Neural crest cell (in vitro differentiated cells): Measurements from ENCODE around the gene KCNIP4. TPM values are rescaled to one million over a fixed set of nuclear protein-coding genes. Genes with fewer than 3 reads are reported as not detected.

ENCODE experiments used
- DNase-seq: peaks from one replicate; pipeline ENCODE4 v3.0.0; 2021; ENCODE audit warnings: low read depth, mixed read lengths, low spot score
- H3K27ac Mint-ChIP-seq: one replicate; pipeline ENCODE4 v1.8.0; 2021; ENCODE audit warnings: mild to moderate bottlenecking, mixed read lengths; ENCODE audit not compliant: unreplicated experiment
- H3K27me3 Mint-ChIP-seq: 2 replicates; pipeline ENCODE4 v1.8.0; 2021; ENCODE audit warnings: low read depth, mild to moderate bottlenecking, mixed read lengths
- H3K36me3 Mint-ChIP-seq: 2 replicates; pipeline ENCODE4 v1.8.0; 2021; ENCODE audit warnings: low read depth, mild to moderate bottlenecking, mixed read lengths
- H3K4me1 Mint-ChIP-seq: 2 replicates; pipeline ENCODE4 v1.8.0; 2021; ENCODE audit warnings: mixed read lengths
- H3K4me3 Mint-ChIP-seq: one replicate; pipeline ENCODE4 v1.8.0; 2021; ENCODE audit warnings: mild to moderate bottlenecking, mixed read lengths
- H3K9me3 Mint-ChIP-seq: 2 replicates; pipeline ENCODE4 v1.8.0; 2021; ENCODE audit warnings: mixed read lengths
- total RNA-seq: library from RNA; stranded (reverse); gene quantifications from 2 replicates; pipeline ENCODE4 v1.2.1, GENCODE V29; 2021
- TF ChIP-seq, protein P1 (sequence below): fragments of 200-600 bp; sonication (generic); conservative IDR thresholded peaks from 2 replicates; pipeline ENCODE4 v1.5.0; 2021; ENCODE audit warnings: antibody characterized with exemption, mild to moderate bottlenecking

KCNIP4 gene
- total RNA-seq, 1 donor from 2014 or later: 0.33 TPM

DNA sequence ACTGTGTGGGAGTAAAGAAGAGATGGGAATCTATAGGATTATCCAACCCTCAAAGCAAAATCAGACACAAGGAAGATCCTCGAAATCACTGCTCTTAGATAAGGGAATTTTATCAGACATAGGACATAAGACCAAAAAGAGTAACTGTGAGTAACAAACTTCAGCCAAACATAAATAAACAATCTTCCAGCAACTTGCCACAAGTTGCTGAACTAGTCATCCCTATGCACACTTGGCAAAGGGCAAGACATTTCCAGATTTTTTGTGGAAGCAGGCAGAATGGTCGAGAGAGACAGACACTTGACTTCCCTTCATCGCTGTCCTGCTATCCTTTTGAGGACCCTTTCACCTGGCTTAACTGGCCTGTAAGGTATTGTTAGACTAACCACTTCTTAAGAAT lies 89.6 kb downstream of the KCNIP4 start:
- no peaks in the 10 kb centered on the region for H3K9me3 Mint-ChIP-seq

DNA sequence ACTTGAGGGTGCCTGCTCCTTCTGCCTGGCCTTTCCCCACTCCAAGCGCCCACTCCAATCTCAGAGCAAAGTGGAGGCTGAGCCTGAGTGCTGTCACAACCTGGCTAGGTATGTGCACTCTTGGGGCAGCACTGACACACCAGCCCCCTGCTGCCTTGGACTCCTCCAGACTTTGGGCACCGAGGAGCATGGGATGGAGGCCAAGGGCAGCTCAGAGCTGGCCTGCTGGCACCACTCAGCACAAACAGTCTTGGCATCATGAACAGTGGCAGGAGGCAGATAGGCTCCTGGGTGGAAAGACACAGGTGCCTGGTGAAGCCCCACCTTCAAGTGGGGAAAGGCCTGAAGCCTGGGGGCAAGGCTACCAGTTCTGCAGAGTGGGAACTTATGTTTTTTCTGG lies 91.8 kb downstream of the KCNIP4 start:
- no peak for DNase-seq
- TF ChIP-seq, protein P1, sequence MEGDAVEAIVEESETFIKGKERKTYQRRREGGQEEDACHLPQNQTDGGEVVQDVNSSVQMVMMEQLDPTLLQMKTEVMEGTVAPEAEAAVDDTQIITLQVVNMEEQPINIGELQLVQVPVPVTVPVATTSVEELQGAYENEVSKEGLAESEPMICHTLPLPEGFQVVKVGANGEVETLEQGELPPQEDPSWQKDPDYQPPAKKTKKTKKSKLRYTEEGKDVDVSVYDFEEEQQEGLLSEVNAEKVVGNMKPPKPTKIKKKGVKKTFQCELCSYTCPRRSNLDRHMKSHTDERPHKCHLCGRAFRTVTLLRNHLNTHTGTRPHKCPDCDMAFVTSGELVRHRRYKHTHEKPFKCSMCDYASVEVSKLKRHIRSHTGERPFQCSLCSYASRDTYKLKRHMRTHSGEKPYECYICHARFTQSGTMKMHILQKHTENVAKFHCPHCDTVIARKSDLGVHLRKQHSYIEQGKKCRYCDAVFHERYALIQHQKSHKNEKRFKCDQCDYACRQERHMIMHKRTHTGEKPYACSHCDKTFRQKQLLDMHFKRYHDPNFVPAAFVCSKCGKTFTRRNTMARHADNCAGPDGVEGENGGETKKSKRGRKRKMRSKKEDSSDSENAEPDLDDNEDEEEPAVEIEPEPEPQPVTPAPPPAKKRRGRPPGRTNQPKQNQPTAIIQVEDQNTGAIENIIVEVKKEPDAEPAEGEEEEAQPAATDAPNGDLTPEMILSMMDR: no peak
- H3K4me3 Mint-ChIP-seq: no peak overlapping the region
- H3K4me1 Mint-ChIP-seq: no peaks in the 10 kb centered on the region
- H3K36me3 Mint-ChIP-seq: no peaks in the 10 kb centered on the region
- H3K9me3 Mint-ChIP-seq: no peaks in the 10 kb centered on the region
- no peaks in the 10 kb centered on the region for H3K27me3 Mint-ChIP-seq
- H3K27ac Mint-ChIP-seq: no peak overlapping the region

More for the DNA sequence above, 89.6 kb downstream of the KCNIP4 start:
- TF ChIP-seq, protein P1: no peak
- H3K36me3 Mint-ChIP-seq: no peaks in the 10 kb centered on the region
- H3K27me3 Mint-ChIP-seq: no peaks in the 10 kb centered on the region
- no peaks in the 10 kb centered on the region for H3K4me1 Mint-ChIP-seq
- DNase-seq: no peak
- no peak overlapping the region for H3K4me3 Mint-ChIP-seq
- H3K27ac Mint-ChIP-seq: no peak overlapping the region

DNA sequence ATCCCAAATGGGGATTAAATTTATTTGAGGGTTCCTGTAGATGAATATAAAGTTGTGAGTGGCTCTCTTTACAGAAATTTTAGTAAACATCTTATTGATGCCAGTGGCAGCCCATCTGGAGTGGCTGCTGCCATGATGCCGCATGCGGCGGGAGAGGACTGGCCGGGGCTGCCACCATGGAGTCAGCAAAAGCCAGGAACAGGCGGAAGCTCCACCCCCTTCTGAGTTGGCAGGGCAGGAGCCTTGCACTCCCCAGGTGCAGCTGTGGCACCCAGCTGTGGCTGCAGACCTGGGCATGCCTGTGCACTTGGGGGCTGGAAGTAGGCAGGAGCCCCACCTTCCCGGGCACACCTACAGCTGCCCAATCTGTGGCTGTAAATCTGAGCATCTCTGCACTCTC lies 92.3 kb downstream of the KCNIP4 start:
- no peak for DNase-seq
- TF ChIP-seq, protein P1: no peak
- no peaks in the 10 kb centered on the region for H3K4me1 Mint-ChIP-seq
- no peak overlapping the region for H3K27ac Mint-ChIP-seq
- H3K36me3 Mint-ChIP-seq: no peaks in the 10 kb centered on the region
- H3K9me3 Mint-ChIP-seq: no peaks in the 10 kb centered on the region
- no peaks in the 10 kb centered on the region for H3K27me3 Mint-ChIP-seq
- H3K4me3 Mint-ChIP-seq: no peak overlapping the region

DNA sequence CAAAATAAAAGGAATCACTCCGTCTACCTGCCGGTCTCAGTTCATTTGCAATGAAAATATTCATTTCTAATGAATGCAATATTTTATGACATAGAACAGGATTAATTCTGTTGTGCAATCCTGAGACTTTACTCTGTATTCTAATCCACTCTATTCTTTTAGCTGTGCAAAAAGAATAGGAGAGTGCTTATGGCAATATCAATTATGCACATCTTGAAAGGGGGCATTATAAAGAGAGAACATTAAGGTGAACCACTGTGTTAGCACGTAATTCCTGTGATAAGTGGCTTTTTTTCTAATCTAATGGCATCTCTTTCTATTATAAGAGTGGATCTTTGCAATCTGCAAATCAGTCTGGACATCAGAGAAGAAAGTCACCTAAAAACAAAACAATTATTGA lies 99.5 kb downstream of the KCNIP4 start:
- Mint-ChIP-seq H3K27ac (no peak overlapping the region), H3K27me3 (no peaks in the 10 kb centered on the region), H3K4me1 (peaks cover 6% of the 10 kb centered on the region), H3K36me3 (no peaks in the 10 kb centered on the region), H3K4me3 (no peak overlapping the region), H3K9me3 (no peaks in the 10 kb centered on the region)
- DNase-seq: no peak
- TF ChIP-seq, protein P1: no peak

DNA sequence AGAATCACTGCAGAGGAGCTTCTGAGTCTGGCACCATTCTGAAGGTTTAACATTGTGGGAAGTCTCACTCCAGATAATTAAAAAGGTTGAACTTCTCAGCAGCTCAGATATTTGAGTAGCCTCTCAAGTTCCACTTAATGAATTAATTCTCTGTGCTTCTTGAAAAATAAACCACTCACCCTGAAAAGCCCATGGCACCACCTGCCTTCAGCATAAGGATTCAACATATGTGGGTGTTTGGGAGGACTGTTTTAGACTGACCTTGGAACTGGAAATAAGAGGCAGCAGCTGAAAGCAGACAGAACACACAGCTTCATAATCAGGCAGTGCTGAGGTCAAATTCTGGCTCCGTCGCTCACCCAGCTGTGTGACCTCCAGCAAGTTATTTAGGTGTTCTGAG lies 100.6 kb downstream of the KCNIP4 start:
- Mint-ChIP-seq H3K9me3 (no peaks in the 10 kb centered on the region), H3K4me3 (no peak overlapping the region), H3K27ac (no peak overlapping the region), H3K4me1 (peaks cover 6% of the 10 kb centered on the region), H3K36me3 (no peaks in the 10 kb centered on the region), H3K27me3 (no peaks in the 10 kb centered on the region)
- no peak for DNase-seq
- TF ChIP-seq, protein P1: no peak

DNA sequence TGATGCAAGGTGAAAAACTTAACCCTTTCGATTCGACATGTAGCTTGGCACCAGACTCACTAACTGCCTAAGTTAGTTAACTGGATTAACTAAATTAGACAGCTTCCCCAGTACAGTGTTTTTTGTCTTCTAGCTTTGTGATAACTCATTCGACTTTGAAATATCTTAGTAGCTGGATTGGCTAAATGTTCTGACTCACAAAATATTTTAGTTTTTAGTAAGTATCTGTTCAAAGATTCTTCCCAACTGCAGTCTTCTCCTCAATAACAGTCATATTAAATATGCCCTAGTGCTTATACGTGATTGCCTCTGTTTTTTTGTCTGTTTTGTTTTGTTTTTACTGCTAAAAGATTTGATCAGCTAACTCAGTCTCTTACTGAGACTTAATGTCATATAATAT lies 102.9 kb downstream of the KCNIP4 start:
- Mint-ChIP-seq H3K4me3 (no peak overlapping the region), H3K27ac (no peak overlapping the region), H3K4me1 (peaks cover 6% of the 10 kb centered on the region), H3K27me3 (no peaks in the 10 kb centered on the region), H3K9me3 (no peaks in the 10 kb centered on the region), H3K36me3 (no peaks in the 10 kb centered on the region)
- no peak for DNase-seq
- TF ChIP-seq, protein P1: no peak
